GM18505 (cell line): ENCODE data around the gene ATP7B.

Source experiments
- ATAC-seq: cut with Tn5 transposase; IDR thresholded peaks from one replicate; pipeline ENCODE4 v1.9.1; 2021; ENCODE audit not compliant: unreplicated experiment
- POLR2A ChIP-seq: IDR thresholded peaks from 4 replicates; pipeline ENCODE4 v1.6.1; 2011; ENCODE audit warnings: borderline replicate concordance; ENCODE audit not compliant: insufficient read depth, insufficient read length; ENCODE audit errors: extremely low read depth

The ATP7B gene

GRCh38 chr13:51959773-51960172 is 51.5 kb downstream of the ATP7B start:
- peak; percentile 73 for ATAC-seq
- no peak for TF ChIP-seq POLR2A

GRCh38 chr13:51958217-51958547 is 53.1 kb downstream of the ATP7B start:
- ATAC-seq, result no peak
- no peak for TF ChIP-seq POLR2A

DNA sequence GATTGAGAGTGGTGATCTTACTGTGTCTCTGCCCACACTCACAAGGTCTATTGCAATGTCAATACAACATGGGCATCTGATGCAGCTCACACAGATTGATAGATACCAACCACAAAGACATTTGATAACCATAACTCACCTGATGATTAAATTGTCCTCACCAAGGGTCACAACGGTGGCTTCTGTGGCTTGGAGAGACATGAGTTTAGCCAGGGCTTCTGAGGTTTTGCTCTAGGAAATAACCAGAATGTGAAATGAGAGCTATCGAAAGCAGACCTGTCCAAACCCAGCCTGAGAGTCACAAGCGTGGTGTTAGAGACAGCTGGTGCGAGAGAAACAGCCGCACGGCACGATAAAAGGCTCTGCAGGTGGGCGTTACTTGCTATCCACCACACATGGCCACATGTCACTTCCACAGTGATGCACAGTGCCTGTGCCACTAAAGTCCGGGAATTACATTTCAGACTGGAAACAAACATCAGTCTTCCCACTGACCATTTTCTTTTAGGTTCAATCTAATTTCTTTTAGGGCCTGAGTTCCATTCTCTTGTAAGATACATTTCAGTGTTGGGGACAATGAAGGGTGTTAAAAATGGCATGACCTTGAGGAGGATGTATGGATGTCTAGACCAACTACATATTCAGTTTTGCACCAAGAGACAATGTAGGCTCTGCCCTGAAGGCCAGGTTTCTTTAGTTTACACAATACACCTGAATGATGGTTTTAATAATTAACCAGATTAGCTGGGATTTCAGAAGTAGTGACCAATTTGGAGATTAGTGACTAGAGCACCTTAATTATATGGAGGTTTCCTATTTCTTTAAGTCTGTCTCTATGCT is 53.7 kb downstream of the ATP7B start:
- no peak for ATAC-seq
- no peak for TF ChIP-seq POLR2A

DNA sequence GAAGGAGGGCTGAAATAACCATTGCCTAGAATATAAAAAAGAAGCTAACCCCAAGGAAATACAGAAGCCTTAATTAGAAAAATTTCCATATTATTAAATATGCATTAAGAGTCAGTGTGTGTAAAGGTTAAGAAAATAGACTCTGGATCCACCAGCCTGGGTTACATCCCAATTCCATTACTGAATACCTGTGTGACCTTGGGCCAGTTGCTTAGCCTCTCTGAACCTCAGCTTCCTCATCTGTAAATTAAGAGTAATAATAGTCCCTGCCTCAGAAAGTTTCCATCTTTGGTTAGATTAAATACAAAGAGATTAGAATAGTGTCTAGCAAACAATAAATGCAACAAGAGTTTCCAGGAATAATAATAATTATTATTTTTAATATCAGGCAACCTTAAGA is 54.5 kb downstream of the ATP7B start:
- ATAC-seq, result no peak
- no peak for TF ChIP-seq POLR2A

DNA sequence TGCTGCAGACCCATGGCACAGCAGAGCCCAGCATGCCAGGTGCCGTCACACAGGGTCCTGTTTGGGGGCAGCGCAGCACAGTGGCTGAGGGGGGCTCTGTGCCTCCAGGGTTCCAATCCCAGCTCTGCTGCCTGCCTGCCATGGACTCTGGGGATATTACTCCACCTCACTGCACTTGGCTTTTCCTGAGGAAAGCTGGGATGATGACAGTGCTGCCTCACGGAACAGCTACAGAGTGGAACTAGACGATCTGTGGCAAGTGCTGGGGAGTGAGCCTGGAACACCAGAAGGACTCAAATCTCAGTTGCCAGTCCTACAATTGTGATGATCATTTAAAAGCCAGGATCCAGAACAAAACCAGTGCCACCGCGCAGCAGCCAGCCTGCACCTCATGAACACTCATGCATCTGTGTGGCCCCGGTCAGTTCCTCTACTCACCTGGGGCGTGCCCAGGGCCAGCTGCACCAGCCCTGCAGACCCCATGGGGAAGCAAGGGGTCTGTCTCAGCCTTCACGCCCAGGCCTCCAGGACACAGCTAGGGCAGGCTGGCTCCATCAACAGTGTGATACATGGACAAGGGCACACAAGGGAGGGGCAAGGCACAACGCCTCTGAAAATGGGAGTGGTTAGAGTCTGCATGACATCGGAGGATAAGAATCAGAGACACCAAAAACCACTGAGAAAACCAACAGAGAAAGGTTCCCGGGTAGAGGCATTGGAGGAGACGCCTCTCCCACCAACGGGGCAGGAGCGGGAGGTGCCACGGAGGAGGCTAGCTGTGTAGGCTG is 55.2 kb downstream of the ATP7B start:
- ATAC-seq, result no peak
- no peak for TF ChIP-seq POLR2A

GRCh38 chr13:51955281-51955771 is 55.9 kb downstream of the ATP7B start:
- ATAC-seq, result no peak
- no peak for TF ChIP-seq POLR2A

GRCh38 chr13:51953347-51954195 is 57.7 kb downstream of the ATP7B start:
- TF ChIP-seq POLR2A, result no peak
- ATAC-seq, result no peak

DNA sequence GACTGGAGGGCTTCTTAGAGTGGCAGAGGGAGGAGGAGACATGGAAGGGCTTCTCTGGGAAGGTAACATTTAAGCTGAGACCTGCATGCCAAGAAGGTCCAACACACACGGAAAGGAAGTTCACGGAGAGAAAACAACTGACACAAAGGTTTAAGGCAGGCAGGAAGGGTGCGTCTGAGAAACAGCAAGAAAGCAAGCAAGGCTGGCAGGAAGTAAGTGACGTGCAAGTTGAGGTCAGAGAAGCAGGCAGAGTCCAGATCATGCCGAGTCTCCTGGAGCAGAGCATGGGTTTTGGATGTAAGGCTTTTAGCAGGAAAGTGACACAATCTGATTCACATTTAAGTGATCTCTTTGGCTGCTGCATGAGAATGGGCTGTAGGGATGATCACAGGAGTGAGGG is 60.5 kb downstream of the ATP7B start:
- TF ChIP-seq POLR2A, result no peak

DNA sequence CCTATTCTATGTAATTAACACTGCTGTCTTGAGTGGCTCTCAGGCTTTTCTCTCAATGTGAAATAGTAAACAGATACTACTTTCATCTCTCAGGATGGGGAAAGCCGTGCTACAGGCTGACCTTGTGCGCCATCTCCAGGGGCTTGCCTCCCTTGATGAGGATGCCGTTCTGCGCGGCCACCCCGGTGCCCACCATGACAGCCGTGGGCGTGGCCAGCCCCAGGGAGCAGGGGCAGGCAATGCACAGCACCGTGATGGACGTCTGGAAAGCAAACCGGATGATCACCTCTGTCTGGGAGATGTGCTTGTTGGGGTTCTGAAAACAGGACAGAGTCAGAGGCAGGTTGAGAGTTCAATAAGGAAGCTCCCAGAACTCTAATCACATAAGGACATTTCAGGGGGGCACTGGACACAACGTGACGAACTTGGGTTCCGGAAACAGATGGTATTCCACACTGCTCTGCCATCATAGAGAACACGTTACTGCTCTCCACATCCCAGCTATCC is 65.0 kb downstream of the ATP7B start:
- no peak for TF ChIP-seq POLR2A
- no peak for ATAC-seq

More for the DNA sequence above, 60.5 kb downstream of the ATP7B start:
- ATAC-seq, result no peak

GRCh38 chr13:51945149-51945548 is 66.1 kb downstream of the ATP7B start:
- ATAC-seq, result peak; percentile 76
- TF ChIP-seq POLR2A, result no peak

DNA sequence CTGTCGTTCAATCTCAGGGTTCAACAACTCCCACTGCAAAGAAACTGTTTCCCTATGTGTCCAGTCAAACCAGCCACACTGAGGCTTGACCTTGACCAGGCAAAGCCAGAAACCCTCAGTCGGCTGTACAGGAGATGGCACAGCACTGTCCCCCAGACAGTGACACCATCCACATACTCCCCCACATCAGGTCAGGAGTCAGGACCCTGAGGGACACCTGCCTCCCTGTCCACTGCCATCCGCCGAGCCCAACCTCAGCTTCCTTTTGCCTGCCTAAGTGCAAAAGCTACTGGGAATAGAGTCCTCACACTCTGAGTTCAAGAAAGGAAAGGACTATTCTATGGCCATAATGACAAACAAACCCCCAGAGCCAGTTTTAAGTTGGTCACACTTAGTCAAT is 66.8 kb downstream of the ATP7B start:
- TF ChIP-seq POLR2A, result no peak
- ATAC-seq, result no peak

GRCh38 chr13:51943721-51944120 is 67.5 kb downstream of the ATP7B start:
- no peak for TF ChIP-seq POLR2A
- ATAC-seq, result no peak

DNA sequence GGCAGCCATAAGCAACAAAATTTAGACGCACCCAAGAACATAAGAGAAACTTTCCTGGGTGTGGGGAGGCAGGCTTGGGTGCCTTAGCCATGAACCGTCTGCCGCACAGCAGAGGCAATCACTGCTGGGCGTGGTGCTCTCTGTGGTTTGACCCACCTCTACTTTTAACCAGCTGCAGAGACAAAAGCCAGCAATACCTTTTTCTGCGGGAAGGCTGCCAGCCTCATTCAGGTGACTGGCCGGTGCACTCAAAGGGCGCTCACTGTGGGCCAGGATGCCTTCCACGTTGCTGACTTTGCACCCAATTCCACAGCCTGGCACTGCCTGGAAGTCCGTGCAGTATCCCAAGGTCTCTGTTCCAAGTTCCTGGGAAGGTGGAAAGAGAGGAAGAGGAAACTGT is 69.1 kb downstream of the ATP7B start:
- ATAC-seq, result no peak
- no peak for TF ChIP-seq POLR2A
